LNCAP (cell line): ENCODE measurements around the gene GSTP1.

ENCODE experiments used
- TF ChIP-seq, protein P1 (sequence below): fragments of 450-650 bp; IDR thresholded peaks from 2 replicates; pipeline ENCODE4 v1.5.1; 2017; ENCODE audit warnings: mild to moderate bottlenecking

Gene GSTP1

GRCh38 chr11:67613313-67613959, 29.8 kb downstream of the GSTP1 start:
- TF ChIP-seq, protein P1, sequence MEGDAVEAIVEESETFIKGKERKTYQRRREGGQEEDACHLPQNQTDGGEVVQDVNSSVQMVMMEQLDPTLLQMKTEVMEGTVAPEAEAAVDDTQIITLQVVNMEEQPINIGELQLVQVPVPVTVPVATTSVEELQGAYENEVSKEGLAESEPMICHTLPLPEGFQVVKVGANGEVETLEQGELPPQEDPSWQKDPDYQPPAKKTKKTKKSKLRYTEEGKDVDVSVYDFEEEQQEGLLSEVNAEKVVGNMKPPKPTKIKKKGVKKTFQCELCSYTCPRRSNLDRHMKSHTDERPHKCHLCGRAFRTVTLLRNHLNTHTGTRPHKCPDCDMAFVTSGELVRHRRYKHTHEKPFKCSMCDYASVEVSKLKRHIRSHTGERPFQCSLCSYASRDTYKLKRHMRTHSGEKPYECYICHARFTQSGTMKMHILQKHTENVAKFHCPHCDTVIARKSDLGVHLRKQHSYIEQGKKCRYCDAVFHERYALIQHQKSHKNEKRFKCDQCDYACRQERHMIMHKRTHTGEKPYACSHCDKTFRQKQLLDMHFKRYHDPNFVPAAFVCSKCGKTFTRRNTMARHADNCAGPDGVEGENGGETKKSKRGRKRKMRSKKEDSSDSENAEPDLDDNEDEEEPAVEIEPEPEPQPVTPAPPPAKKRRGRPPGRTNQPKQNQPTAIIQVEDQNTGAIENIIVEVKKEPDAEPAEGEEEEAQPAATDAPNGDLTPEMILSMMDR: no peak

DNA sequence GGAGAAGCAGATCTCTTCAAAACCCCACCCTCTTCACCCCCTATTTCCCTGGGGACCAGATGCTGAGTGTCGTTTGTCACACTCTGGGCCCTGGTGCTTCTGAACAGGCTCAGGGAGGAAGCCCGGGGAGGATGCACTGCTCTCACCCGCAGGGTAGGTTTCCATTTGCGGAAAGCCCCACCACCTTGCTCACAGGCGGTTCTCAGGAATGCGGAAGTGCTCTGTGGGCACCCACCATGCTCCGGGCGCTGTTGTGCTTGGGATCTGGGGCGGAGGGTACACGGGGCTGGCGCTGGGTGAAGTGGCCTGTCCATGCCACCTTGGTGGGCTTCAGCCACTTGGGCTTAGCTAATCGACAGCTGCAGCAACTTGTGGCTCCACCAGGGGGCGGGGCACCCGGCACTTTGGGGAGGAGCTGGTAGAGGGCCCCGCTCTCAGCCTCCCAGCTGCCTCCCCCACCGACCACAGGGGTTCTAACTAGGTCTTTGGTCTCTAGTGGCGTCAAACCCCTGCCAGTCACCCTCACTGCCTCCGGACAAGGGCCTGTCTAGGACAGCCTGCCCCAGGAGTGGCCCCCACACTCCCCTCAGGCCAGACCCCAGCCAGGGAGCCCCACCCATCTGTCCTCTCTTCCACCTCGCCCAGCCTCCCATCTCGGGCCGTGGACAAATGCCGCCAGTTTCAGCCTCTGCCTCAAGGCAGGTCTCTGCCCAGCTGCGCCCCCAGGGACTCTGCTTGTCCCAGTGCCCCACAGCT, 30.5 kb downstream of the GSTP1 start:
- TF ChIP-seq, protein P1: peak; percentile 78

- TF ChIP-seq, protein P1: peak; percentile 75
Observed at GRCh38 chr11:67614730-67615714, 31.4 kb downstream of the GSTP1 start.

GRCh38 chr11:67615728-67616430, 32.3 kb downstream of the GSTP1 start:
- TF ChIP-seq, protein P1: peak; percentile 10; the same call in 1 of the 2 replicates

GRCh38 chr11:67616431-67617242, 33.0 kb downstream of the GSTP1 start:
- TF ChIP-seq, protein P1: no peak

DNA sequence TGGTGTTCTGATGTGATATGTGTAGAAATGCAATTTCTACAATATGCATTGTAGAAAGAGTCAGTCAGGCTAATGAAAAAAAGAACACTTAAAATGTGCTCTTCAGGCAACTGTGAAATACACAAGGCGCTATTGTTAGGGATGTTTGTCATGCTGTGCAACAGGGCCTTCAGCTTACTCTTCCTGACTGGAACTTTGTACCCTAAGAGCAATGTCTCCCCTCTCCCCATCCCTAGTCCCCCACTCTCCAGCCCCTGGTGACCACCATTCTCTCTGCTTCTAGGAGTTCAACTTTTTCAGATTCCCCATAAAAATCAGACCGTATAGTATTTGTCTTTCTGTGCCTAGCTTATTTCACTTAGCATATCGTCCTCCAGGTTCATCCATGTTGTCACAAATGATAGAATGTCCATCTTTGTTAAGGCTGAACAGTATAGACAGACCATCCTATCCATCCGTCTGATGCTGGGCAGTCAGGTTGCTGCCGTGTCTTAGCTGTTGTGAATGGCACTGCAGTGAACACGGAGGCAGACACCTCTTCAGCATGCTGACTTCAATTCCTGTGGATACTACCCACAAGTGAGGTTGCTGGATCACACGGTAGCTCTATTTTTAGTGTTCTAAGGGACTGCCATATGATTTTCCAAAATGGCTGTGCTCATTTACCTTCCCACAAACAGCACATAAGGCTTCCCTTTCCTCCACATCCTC, 33.8 kb downstream of the GSTP1 start:
- TF ChIP-seq, protein P1: no peak
